VCaP (cell line): ENCODE measurements around the gene DUSP3.

Experiments
- H3K27ac ChIP-seq: fragments of 450-650 bp; 2 replicates; pipeline ENCODE4 v1.5.1; 2017
- CTCF ChIP-seq: fragments of 450-650 bp; conservative IDR thresholded peaks from 2 replicates; pipeline ENCODE4 v1.5.1; 2017; ENCODE audit warnings: mild to moderate bottlenecking, moderate library complexity

Gene DUSP3

GRCh38 chr17:43723697-43724359 is 54.9 kb downstream of the DUSP3 start:
- no peak for TF ChIP-seq CTCF
- no peak overlapping the region for H3K27ac ChIP-seq

GRCh38 chr17:43722870-43723665 is 55.7 kb downstream of the DUSP3 start:
- H3K27ac ChIP-seq: no peak overlapping the region
- TF ChIP-seq CTCF: no peak

GRCh38 chr17:43722269-43722619 is 56.5 kb downstream of the DUSP3 start:
- TF ChIP-seq CTCF: no peak
- H3K27ac ChIP-seq: no peak overlapping the region

GRCh38 chr17:43721537-43722268 is 57.1 kb downstream of the DUSP3 start:
- no peak for TF ChIP-seq CTCF
- H3K27ac ChIP-seq: no peak overlapping the region

GRCh38 chr17:43720311-43721060 is 58.3 kb downstream of the DUSP3 start:
- no peak for TF ChIP-seq CTCF
- peak overlapping the region; percentile 74 for H3K27ac ChIP-seq

GRCh38 chr17:43719578-43719977 is 59.2 kb downstream of the DUSP3 start:
- no peak overlapping the region for H3K27ac ChIP-seq
- TF ChIP-seq CTCF: no peak

- TF ChIP-seq CTCF: no peak
- no peak overlapping the region for H3K27ac ChIP-seq
These were observed 60.2 kb downstream of the DUSP3 start for GRCh38 chr17:43718544-43718943.
